ENCODE results near the gene TBCK. TPM values are rescaled to one million over a fixed set of nuclear protein-coding genes. Genes with fewer than 3 reads are reported as not detected.
"Not testable (repeated sequence)": the region's sequence is repeated elsewhere in the genome, so short reads cannot be mapped to it uniquely, and the experiment has no call there.

The TBCK gene
- total RNA-seq, 1 donor from 2014 or later, result 26.1 TPM

DNA sequence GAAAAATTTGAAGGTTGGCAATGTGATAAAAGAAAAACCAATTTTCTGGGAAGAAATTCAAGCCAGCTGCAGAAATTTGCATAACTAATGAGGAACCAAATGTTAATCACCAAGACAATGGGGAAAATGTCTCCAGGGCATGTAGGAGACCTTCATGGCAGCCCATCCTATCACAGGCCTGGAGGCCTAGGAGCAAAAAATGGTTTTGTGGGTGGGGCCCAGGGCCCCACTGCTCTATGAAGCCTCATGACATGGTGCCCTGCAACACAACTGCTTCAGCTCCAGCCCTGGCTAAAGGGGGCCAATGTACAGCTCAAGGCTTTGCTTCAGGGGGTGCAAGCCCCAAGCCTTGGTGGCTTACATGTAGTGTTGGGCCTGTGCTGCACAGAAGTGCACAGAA is 184.0 kb downstream of the TBCK start:
- intact Hi-C loops (cut with micrococcal nuclease), result no loop called here

GRCh38 chr4:106126062-106126461 is 189.9 kb downstream of the TBCK start:
- intact Hi-C loops (cut with micrococcal nuclease), result no loop called here

DNA sequence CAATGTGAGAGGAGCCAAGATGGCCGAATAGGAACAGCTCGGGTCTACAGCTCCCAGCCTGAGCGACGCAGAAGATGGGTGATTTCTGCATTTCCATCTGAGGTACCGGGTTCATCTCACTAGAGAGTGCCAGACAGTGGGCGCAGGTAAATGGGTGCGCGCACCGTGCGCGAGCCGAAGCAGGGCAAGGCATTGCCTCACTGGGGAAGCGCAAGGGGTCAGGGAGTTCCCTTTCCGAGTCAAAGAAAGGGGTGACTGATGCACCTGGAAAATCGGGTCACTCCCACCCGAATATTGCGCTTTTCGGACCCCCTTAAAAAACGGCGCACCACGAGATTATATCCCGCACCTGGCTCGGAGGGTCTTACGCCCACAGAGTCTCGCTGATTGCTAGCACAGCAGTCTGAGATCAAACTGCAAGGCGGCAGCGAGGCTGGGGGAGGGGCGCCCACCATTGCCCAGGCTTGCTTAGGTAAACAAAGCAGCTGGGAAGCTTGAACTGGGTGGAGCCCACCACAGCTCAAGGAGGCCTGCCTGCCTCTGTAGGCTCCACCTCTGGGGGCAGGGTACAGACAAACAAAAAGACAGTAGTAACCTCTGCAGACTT is 196.0 kb downstream of the TBCK start:
- intact Hi-C loops (cut with micrococcal nuclease), result not testable (repeated sequence)

GRCh38 chr4:106116025-106116424 is 200.0 kb downstream of the TBCK start:
- intact Hi-C loops (cut with micrococcal nuclease), result no loop called here

DNA sequence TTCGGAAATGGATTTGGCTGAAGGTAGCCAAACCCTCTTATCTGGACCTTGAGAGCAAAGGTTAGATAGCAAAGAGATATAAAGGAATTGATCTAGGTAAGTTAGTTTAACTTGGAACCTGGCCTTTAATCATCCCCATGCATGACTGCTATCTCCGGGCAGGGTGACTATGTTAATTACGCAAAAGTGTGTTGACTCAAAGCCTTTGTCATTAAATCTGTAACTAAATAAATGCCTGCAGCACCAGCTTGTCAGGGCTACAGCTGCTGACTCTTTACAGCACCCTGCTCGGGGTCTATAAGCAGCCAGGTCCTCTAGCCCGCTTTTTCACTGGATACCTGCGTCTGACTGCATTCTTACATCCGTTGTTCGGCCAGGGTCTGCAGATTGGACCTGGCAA is 201.7 kb downstream of the TBCK start:
- intact Hi-C loops (cut with micrococcal nuclease), result no loop called here

GRCh38 chr4:106111778-106112469 is 204.1 kb downstream of the TBCK start:
- intact Hi-C loops (cut with micrococcal nuclease), result not testable (repeated sequence)

GRCh38 chr4:106109929-106110328 is 206.1 kb downstream of the TBCK start:
- intact Hi-C loops (cut with micrococcal nuclease), result no loop called here

DNA sequence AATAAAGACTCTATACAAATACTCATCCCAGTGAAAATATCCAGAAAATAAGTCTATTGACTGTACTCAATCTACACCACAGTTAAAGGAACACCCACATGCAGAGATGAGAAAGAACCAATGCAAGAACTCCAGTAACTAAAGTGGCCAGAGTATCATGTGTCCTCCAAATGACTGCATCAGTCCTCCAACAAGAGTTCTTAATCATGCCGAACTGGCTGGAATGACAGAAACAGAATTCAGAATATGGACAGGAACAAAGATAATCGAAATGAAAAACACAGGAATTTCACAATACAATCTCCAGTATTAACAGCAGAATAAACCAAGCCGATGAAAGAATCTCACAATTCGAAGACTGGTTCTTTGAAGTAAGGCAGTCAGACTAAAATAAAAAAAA is 210.3 kb downstream of the TBCK start:
- intact Hi-C loops (cut with micrococcal nuclease), result no loop called here

DNA sequence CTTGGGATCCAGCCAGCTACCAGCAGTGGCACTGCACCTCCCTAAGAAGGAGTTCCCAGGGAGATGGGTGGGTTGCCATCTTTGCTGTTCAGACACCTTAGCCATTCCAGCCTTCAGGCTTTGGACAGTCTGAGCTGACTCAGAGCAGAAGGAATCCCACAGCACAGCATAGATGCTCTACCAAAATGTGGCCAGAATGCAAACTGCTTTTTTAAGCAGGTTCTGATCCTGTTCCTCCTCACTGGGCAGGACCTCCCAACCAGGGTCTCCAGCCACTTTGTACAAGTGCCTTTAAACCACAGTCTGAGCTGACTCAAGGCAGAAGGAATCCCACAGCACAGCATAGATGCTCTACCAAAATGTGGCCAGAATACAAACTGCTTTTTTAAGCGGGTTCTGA is 211.7 kb downstream of the TBCK start:
- intact Hi-C loops (cut with micrococcal nuclease), result no loop called here

GRCh38 chr4:106096454-106096853 is 219.6 kb downstream of the TBCK start:
- intact Hi-C loops (cut with micrococcal nuclease), result no loop called here

DNA sequence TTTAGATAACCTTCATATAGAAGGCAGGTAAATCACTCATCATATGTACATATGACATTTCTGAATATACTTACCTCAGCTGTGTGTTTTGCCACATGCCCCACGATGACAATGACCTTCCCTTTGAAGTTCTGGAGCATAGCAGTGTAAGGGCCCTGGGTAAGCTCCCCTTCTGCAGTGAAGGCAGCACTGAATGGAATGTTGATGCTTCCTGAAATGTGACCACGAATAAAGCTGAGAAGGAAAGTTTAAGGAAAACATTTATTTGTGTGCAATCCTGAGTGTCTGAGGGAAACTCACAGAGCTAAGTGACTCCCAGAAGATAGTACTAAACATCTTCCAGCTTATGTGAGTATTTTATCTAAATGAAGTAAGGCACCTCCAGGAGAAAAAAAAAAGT is 220.6 kb downstream of the TBCK start:
- intact Hi-C loops (cut with micrococcal nuclease), result no loop called here

DNA sequence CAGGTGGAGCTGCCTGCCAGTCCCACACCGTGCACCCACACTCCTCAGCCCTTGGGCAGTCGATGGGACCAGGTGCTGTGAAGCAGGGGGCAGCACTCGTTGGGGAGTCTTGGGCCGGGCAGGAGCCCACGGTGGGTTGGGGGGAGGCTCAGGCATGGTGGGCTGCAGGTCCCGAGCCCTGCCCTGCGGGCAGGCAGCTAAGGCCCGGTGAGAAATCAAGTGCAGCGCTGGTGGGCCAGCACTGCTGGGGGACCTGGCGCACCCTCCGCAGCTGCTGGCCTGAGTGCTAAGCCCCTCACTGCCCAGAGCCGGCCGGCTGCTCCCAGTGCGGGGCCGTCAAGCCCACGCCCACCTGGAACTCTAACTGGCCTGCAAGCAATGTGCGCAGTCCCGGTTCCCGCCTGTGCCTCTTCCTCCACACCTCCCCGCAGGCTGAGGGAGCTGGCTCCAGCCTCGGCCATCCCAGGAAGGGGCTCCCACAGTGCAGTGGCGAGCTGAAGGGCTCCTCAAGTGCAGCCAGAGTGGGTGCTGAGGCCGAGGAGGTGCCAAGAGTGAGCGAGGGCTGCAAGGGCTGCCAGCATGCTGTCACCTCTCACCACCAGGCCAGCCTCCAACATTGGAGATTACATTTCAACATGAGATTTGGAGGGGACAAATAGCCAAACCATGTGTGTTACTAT is 223.5 kb downstream of the TBCK start:
- intact Hi-C loops (cut with micrococcal nuclease), result no loop called here

- intact Hi-C loops (cut with micrococcal nuclease), result no loop called here
Measured at GRCh38 chr4:106090826-106091225, 225.2 kb downstream of the TBCK start.

DNA sequence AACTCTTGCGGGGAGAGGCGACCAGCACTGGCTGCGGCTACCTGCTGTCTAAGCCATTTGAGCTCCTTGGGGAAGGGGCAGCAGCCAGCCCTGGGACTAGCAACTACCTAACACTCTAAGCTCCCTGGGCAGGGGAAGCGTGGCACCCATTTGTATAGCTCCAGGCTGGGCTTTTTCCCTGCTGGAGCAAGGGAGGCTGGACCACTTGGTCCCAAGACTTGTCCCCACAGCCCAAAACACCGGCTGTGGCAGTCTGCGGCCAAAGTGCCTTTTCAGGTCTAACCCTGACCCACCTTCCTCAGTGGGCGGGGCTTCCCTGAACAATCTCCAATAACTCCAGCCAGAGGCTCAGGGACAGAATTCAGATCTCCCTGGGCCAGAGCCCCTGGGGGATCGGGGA is 232.9 kb downstream of the TBCK start:
- intact Hi-C loops (cut with micrococcal nuclease), result no loop called here

DNA sequence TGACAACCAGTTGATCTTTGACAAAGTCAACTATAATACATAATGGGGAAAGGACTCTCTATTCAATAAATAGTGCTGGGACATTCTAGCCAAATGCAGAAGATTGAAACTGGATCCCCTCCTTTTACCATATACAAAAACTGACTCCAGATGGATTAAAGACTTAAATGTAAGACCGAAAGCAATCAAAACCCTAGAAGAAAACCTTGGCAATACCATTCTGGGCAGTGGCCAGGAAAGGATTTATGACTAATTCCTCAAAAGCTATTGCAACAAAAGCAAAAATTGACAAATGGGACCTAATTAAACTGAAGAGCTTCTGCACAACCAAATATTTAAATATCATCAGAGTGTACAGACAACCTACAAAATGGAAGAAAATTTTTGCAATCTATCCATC is 235.6 kb downstream of the TBCK start:
- intact Hi-C loops (cut with micrococcal nuclease), result no loop called here

DNA sequence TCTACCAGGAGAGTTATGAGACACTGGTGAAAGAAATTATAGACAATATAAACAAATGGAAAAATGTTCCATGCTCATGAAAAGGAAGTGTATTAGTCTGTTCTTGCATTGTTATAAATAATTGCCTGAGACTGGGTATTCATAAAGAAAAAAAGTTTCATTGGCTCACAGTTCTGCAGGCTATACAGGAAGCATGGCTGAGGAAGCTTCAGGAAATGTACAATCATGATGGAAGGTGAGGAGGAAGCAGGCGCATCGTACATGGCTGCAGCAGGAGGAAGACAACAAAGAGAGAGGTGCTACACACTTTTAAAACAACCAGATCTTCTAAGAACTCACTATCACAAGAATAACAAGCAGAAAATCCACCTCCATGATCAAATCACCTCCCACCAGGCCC is 236.4 kb downstream of the TBCK start:
- intact Hi-C loops (cut with micrococcal nuclease), result no loop called here

GRCh38 chr4:106065018-106065417 is 251.0 kb downstream of the TBCK start:
- intact Hi-C loops (cut with micrococcal nuclease), result no loop called here

DNA sequence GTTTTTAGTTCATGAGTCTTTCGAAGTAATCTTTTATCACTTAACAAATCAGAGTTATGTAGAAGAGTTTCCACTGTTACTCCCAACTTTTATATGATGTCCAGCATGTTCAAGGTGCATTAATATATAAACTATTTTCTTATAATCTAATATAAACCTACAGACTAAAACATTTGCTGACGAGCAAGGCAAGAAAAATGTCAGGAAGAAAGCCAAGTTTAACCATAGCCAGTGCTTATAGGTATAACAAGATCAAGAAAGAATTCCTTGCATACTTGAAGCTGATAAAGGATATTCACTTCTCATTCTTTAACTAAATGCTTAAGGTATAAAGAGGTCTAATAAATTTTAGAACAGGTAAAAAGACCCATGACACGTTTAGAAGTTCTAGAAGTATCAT is 253.0 kb downstream of the TBCK start:
- intact Hi-C loops (cut with micrococcal nuclease), result no loop called here

DNA sequence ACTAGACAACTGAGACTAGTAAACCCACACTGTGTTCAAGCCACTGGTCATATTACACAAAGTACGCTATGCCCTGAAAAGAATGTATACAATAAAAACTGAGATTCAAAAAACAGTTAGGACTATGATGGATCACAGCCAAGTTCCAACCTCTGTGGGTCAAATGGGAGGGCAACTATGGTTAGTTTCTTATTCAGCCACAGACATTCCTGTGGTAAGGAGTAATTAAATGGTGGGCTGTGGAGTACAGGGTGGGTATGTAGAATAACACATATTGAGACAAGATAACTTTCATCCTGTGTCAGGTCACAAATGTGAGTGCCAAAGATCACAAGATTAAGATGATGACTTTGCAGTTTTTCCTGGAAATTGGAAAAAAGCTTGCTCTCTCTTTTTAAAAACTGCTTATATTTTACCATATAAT is 253.5 kb downstream of the TBCK start:
- intact Hi-C loops (cut with micrococcal nuclease), result no loop called here

- intact Hi-C loops (cut with micrococcal nuclease), result no loop called here
Measured at GRCh38 chr4:106058921-106059320, 257.1 kb downstream of the TBCK start.

DNA sequence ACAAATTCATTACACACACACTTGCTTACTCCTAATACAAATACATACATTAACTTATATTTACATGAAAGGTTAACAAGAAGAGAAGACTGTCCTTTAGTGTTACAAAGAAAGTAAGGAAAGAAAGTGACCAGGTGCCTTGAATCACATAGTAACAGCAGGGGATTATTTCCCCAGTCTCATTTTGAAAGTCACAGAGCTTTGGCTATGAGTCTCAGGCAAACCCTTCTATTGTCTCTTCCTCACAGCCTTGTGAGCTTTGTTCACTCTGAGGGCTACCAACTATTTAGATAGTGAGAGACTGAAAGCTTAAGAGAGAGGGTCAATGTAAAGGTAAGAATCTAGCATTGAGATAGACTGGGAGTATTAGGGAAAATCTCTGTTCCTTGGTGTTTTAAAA is 259.1 kb downstream of the TBCK start:
- intact Hi-C loops (cut with micrococcal nuclease), result no loop called here

- intact Hi-C loops (cut with micrococcal nuclease), result no loop called here
Measured at GRCh38 chr4:106051514-106051913, 264.5 kb downstream of the TBCK start.

- intact Hi-C loops (cut with micrococcal nuclease), result no loop called here
Measured at GRCh38 chr4:106049490-106049889, 266.5 kb downstream of the TBCK start.

Data from T-helper 1 cell treated with Interleukin-12 subunit alpha and Interleukin-12 subunit beta and Interleukin-4 antibody, amounts not matched to agents 30 ng/mL and 1 ng/mL, for 36 hours (primary cell).